SKM-1 (cell line): Measurements from ENCODE around the gene PRDX1.
A peak's percentile ranks its signal among the peaks of the same experiment; 100 is the strongest.
"Not testable (repeated sequence)": the region's sequence is repeated elsewhere in the genome, so short reads cannot be mapped to it uniquely, and the experiment has no call there.

Source experiments
- DNase-seq: peaks from one replicate; lab custom pipeline; 2025; ENCODE audit not compliant: unreplicated experiment; lab: John Stamatoyannopoulos, UW

PRDX1 gene

DNA sequence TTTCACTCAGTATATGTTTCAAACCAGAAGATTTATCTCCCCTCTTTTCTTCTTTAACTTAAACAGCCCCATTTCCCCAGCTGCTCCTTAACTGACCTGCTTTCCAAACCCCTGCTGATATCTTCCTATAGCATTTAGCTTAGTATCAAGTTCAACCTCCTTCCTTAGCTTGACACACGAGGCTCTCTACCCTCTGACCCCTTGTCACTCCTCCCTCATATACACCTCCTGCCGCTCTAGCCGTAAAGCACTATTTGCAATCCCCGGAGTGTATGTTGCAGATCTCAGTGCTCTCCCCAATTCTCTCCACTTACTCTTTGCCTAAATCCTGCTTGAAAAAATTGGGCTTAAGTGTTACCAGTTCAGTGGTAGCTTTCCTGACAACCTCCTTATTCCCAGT lies 15.2 kb upstream of the PRDX1 start:
- DNase-seq: no peak

DNA sequence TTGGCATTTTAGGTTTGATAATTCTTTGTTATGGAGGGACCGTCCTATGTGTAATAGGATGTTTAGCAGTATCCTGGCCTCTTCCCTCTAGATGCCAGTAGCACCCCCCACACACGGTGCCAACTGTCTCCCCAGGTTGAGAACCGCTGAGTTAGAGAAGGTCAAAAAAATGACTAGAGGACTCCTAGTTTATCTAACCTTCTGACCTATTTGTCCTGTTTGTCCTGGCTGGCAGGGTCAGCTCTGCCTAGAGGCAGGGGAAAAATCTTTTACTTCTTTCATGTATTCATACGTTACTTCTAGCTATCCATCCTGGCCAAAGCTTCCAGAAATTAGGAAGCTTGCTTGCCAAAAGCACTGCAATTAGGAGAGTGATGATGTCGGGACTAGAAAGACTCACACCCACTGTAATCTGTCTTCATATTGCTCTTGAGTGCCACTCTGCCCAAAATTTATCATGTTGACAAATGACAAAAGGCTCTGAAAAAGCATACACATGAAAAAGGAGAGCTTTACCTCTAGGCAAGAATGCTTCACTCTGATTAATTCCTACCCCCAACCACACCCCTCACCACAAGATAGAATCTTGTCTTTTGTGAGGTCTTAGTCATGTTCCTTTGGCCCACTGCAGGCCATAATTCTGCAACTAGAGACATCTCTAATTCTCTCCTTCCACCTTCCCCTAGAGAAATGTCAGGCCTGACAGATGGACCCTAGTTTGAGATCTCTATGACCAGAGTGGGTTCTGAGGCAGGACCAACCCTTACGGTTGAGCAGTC lies 14.5 kb upstream of the PRDX1 start:
- no peak for DNase-seq

GRCh38 chr1:45531873-45532272 lies 10.2 kb upstream of the PRDX1 start:
- no peak for DNase-seq

- no peak for DNase-seq
These were observed 9.0 kb upstream of the PRDX1 start for GRCh38 chr1:45530632-45531135.

- no peak for DNase-seq
These were observed 4.5 kb upstream of the PRDX1 start for GRCh38 chr1:45526135-45526644.

DNA sequence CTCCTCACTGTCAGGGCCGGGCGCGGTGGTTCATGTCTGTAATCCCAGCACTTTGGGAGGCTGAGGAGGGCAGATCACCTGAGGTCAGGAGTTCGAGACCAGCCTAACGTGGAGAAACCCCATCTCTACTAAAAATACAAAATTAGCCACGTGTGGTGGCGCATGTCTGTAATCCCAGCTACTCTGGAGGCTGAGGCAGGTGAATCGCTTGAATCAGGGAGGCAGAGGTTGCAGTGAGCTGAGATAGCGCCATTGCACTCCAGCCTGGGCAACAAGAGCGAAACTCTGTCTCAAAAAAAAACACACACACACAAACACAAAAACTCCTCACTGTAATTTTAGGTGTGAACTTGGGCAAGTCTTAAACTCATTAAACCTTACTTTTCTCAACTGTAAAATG lies 2.3 kb upstream of the PRDX1 start:
- DNase-seq: not testable (repeated sequence)

- not testable (repeated sequence) for DNase-seq
These were observed 1.8 kb upstream of the PRDX1 start for GRCh38 chr1:45523516-45523915.

DNA sequence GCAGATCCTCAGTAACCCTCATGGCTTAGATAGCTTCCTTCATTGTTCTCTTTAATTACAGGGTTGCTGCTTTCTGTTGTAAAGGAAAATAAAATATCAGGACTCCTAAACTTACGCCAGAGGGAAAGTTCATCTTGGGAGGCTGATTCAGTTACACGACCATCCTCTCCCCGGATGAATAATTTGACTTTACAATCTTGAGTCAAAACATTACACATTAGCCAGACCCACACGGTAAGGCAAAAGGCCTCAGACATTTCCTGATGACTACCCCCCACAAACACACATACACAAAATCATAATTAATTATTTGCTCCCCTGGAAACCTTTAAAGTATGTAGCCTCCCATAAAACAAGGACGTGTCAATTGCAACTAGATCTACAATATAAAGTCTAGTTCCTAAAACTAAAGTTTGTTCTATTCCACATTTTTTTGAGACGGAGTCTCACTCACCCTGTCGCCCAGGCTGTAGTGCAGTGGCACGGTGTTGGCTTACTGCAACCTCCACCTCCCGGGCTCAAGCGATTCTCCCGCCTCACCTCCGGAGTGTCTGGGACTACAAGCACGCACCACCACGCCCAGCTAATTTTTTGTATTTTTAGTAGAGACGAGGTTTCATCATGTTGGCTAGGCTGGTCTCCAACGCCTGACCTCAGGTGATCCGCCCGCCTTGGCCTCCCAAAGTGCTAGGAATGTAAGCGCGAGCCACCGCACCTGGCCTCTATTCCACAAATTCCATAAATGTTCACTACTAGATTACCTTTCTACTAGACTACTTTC lies 830 bp upstream of the PRDX1 start:
- DNase-seq: no peak

- DNase-seq: not testable (repeated sequence)
These were observed 1.9 kb downstream of the PRDX1 start for GRCh38 chr1:45519774-45520173.

GRCh38 chr1:45518910-45519309 lies 2.8 kb downstream of the PRDX1 start:
- no peak for DNase-seq

- DNase-seq: not testable (repeated sequence)
These were observed 3.3 kb downstream of the PRDX1 start for GRCh38 chr1:45518366-45518765.

DNA sequence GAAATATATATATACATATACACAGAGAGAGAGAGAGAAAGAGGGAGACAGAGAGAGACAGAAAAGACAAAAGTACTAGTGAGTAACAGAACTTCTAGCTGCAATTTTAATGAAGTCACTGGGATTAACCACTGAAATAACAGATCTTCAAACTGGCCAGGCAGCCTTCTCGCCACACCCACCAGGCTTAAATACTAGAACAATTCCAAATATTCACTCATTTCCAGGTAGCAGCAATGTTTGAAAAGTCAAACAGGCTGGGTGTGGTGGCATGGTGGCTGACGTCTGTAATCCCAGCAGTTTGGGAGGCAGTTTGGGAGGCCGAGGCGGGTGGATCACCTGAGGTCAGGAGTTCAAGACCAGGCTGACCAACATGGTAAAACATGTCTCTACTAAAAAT lies 5.2 kb downstream of the PRDX1 start:
- no peak for DNase-seq

- DNase-seq: no peak
These were observed 5.6 kb downstream of the PRDX1 start for GRCh38 chr1:45516036-45516435.

- DNase-seq: not testable (repeated sequence)
These were observed 8.0 kb downstream of the PRDX1 start for GRCh38 chr1:45513532-45514260.

- DNase-seq: peak; percentile 54
These were observed 9.0 kb downstream of the PRDX1 start for GRCh38 chr1:45512641-45513054.

- DNase-seq: no peak
These were observed 10.6 kb downstream of the PRDX1 start for GRCh38 chr1:45510972-45511527.

- DNase-seq: no peak
These were observed 11.4 kb downstream of the PRDX1 start for GRCh38 chr1:45510036-45510971.

GRCh38 chr1:45508295-45509151 lies 13.2 kb downstream of the PRDX1 start:
- DNase-seq: no peak

DNA sequence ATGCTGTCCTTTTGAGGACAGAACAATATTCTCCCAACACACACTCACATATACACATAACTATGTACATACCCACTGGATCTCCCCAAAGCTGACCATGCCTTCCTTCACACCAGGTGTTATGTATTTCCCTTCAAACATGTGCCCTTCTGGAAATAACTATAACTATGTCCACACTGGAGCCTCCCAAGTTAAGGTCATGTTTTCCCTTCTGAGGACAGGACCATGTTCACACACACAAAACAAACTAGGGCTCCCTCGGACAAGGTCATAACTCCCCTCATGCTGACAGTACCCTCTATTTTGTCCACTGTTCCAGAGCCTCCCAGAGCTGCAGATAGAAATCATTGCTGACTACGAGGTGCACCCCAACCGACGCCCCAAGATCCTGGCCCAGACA lies 13.8 kb downstream of the PRDX1 start:
- no peak for DNase-seq
